ENCODE results near the gene MTO1. TPM values are rescaled to one million over a fixed set of nuclear protein-coding genes. Genes with fewer than 3 reads are reported as not detected.
"Not testable (repeated sequence)": the region's sequence is repeated elsewhere in the genome, so short reads cannot be mapped to it uniquely, and the experiment has no call there.

The MTO1 gene
- total and polyA plus RNA-seq, 7 donors: 15.9 to 25.9 (median 20.2) TPM

DNA sequence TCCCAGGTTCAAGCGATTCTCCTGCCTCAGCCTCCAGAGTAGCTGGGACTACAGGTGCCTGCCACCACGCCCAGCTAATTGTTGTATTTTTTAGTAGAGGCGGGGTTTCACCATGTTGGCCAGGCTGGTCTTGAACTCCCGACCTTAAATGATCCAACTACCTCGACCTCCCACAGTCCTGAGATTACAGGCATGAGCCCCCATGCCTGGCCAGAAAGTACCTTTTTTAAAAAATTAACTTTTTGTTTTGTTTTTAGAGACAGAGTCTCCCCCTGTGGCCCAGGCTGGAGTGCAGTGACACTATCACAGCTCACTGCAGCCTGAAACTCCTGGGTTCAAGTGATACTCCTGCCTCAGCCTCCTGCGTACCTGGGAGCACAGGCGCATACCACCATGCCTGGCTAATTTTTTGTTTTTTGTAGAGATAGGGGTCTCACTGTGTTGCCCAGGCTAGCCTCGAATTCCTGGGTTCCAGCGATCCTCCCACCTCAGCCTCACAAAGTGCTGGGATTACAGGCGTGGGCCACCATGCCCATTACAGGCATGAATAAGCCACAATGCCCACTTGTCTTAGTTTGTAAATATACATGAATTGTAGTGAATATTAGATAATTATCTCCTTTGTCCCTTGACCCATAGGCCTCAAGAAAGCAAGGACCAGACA lies 76.7 kb downstream of the MTO1 start:
- Histone ChIP-seq H3K4me3 (no peak overlapping the region), H3K9me3 (no peaks in the 10 kb centered on the region), H3K4me1 (no peaks in the 10 kb centered on the region), H3K36me3 (ENCODE audit: insufficient read depth in 1 of 2, low read depth in 1 of 2) (no peaks in the 10 kb centered on the region), H3K27ac (no peak overlapping the region), H3K27me3 (ENCODE audit: insufficient read depth in 3 of 3, low read length in 2 of 3) (no peaks in the 10 kb centered on the region)
- ATAC-seq: no peak
- 92 to 94% (median 93%) methylated on average over 10 of the region's 10 CpGs for whole genome bisulfite sequencing, 3 donors
- TF ChIP-seq, protein P1, sequence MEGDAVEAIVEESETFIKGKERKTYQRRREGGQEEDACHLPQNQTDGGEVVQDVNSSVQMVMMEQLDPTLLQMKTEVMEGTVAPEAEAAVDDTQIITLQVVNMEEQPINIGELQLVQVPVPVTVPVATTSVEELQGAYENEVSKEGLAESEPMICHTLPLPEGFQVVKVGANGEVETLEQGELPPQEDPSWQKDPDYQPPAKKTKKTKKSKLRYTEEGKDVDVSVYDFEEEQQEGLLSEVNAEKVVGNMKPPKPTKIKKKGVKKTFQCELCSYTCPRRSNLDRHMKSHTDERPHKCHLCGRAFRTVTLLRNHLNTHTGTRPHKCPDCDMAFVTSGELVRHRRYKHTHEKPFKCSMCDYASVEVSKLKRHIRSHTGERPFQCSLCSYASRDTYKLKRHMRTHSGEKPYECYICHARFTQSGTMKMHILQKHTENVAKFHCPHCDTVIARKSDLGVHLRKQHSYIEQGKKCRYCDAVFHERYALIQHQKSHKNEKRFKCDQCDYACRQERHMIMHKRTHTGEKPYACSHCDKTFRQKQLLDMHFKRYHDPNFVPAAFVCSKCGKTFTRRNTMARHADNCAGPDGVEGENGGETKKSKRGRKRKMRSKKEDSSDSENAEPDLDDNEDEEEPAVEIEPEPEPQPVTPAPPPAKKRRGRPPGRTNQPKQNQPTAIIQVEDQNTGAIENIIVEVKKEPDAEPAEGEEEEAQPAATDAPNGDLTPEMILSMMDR (IDR thresholded peaks at IDR 0.05): no peak
- DNase-seq: no peak
- intact Hi-C loops (cut with DNase I): no loop called here

DNA sequence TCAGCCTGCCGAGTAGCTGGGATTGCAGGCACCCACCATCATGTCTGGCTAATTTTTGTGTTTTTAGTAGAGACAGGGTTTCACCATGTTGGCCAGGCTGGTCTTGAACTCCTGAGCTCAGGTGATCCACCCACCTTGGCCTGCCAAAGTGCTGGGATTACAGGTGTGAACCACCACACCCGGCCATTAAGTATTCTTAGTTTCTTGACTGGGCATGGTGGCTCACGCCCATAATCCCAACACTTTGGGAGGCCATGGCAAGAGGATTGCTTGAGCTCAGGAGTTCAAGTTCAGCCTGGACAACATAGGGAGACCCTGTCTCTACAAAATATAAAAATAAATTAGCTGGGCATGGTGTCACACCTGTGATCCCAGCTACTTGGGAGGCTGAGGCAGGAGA lies 80.9 kb downstream of the MTO1 start:
- WGBS, 3 donors: 89 to 96% (median 90%) methylated on average over 3 of the region's 3 CpGs
- H3K27me3 ChIP-seq (ENCODE audit: insufficient read depth in 3 of 3, low read length in 2 of 3); H3K27ac ChIP-seq; H3K4me3 ChIP-seq; intact Hi-C loops (cut with DNase I); H3K4me1 ChIP-seq; DNase-seq; H3K9me3 ChIP-seq; ATAC-seq; H3K36me3 ChIP-seq (ENCODE audit: insufficient read depth in 1 of 2, low read depth in 1 of 2): not testable (repeated sequence)

DNA sequence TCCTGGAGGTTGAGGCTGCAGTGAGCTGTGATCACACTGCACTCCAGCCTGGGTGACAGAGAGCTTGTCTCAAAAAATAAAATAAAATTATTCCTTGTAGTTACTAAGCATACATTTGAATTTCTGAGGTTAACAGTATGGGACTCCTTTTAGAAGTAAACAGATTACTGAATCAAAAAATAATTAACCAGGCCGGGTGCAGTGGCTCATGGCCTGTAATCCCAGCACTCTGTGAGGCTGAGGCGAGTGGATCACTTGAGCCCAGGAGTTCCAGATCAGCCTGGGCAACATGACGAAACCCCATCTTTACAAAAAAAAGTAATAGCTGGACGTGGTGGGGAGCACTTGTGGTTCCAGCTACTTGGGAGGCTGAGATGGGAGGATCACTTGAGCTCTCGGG lies 81.4 kb downstream of the MTO1 start:
- ATAC-seq: no peak
- intact Hi-C loops (cut with DNase I): no loop called here
- H3K4me3 ChIP-seq: no peak overlapping the region
- no peaks in the 10 kb centered on the region for H3K9me3 ChIP-seq
- H3K27ac ChIP-seq: no peak overlapping the region
- no peak for DNase-seq
- no peaks in the 10 kb centered on the region for H3K27me3 ChIP-seq (ENCODE audit: insufficient read depth in 3 of 3, low read length in 2 of 3)
- no peaks in the 10 kb centered on the region for H3K36me3 ChIP-seq (ENCODE audit: insufficient read depth in 1 of 2, low read depth in 1 of 2)
- H3K4me1 ChIP-seq: no peaks in the 10 kb centered on the region
- TF ChIP-seq, protein P1 (IDR thresholded peaks at IDR 0.05): no peak
- WGBS, 3 donors: 87 to 93% (median 89%) methylated on average over 5 of the region's 5 CpGs

DNA sequence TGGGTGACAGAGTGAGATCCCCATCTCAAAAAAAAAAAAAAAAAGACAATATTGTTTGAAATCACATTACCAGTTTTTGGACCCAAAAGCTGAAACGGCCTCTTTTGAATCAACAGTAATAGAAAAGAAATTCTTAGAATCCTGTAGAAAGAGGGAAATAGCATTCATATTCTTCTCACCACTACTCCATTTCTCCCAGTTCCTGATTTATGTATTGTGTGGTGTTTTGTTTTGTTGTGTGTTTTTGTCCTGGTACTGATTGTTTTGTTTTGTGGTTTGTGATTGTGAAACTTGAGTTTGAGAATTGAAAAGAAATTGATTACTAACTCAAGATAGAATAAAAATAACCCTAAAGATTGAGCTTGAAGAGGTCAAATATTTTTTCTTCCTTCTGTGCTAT lies 85.5 kb downstream of the MTO1 start:
- TF ChIP-seq, protein P1 (IDR thresholded peaks at IDR 0.05): no peak
- Histone ChIP-seq H3K4me3 (no peak overlapping the region), H3K4me1 (no peaks in the 10 kb centered on the region), H3K27me3 (ENCODE audit: insufficient read depth in 3 of 3, low read length in 2 of 3) (no peaks in the 10 kb centered on the region), H3K27ac (no peak overlapping the region), H3K9me3 (no peaks in the 10 kb centered on the region), H3K36me3 (ENCODE audit: insufficient read depth in 1 of 2, low read depth in 1 of 2) (no peaks in the 10 kb centered on the region)
- 77 to 93% (median 93%) methylated on average over 1 of the region's 1 CpG for WGBS, 3 donors
- intact Hi-C loops (cut with DNase I): no loop called here
- DNase-seq (no peak), ATAC-seq (no peak)

DNA sequence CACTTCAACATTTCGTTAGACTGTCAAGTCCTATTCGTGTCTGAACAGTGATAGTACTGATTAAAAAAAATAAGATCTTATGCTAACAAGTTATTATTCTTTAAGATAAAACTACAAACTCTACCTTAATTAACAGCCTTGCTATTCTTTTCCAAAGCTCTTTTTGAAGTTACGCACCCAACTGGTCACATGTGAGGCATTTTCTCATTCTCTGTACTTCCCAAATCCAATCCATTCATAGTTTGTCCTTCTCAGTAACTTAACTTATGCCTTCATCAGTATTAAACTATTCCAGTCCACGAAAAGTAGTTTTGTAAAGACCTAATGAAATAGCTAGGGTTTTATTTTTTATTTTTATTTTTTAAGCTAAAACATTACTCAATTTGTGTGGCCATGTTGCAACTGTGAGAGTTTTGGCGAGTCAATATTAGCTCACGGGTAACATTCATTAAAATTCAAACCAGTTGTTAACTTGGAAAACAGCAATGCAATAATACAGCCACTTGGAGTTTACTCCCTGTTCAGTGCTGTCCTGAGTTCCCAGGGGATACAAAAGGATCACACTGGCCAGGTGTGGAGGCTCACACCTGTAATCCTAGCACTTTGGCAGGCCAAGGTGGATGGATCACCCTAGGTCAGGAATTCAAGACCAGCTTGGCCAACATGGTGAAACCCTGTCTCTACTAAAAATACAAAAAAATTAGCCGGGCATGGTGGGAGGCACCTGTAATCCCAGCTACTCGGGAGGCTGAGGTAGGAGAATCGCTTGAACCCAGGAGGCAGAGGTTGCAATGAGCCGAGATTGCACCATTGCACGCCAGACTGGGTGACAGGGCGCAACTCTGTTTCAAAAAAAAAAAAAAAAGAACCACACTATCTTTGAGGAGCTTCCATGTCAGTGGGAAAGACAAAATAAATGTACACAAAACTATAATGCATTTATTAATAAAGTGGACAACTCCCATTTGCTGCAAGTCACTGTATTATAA lies 87.2 kb downstream of the MTO1 start:
- TF ChIP-seq, protein P1 (IDR thresholded peaks at IDR 0.05): no peak
- DNase-seq (no peak), ATAC-seq (no peak)
- no peaks in the 10 kb centered on the region for H3K36me3 ChIP-seq (ENCODE audit: insufficient read depth in 1 of 2, low read depth in 1 of 2)
- no peak overlapping the region for H3K4me3 ChIP-seq
- H3K9me3 ChIP-seq: no peaks in the 10 kb centered on the region
- WGBS, 3 donors: 87 to 94% (median 92%) methylated on average over 12 of the region's 12 CpGs
- H3K27me3 ChIP-seq (ENCODE audit: insufficient read depth in 3 of 3, low read length in 2 of 3): no peaks in the 10 kb centered on the region
- intact Hi-C loops (cut with DNase I): no loop called here
- H3K27ac ChIP-seq: no peak overlapping the region
- no peaks in the 10 kb centered on the region for H3K4me1 ChIP-seq

DNA sequence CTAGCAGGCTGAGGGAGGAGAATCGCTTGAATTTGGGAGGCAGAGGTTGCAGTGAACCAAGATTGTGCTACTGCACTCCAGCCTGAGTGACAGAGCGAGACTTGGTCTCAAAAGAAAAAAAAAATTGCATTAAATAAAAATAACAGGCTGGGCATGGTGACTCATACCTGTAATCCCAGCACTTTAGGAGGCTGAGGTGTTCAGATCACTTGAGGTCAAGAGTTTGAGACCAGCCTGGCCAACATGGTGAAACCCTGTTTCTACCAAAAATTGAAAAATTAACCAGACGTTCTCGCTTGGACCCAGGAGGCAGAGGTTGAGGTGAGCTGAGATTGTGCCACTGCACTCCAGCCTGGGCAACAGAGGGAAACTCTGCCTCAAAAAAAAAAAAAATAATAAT lies 89.6 kb downstream of the MTO1 start:
- intact Hi-C loops (cut with DNase I); H3K4me3 ChIP-seq; H3K27ac ChIP-seq; H3K36me3 ChIP-seq (ENCODE audit: insufficient read depth in 1 of 2, low read depth in 1 of 2); H3K4me1 ChIP-seq; DNase-seq; H3K9me3 ChIP-seq; ATAC-seq; H3K27me3 ChIP-seq (ENCODE audit: insufficient read depth in 3 of 3, low read length in 2 of 3): not testable (repeated sequence)
- 92 to 96% (median 94%) methylated on average over 4 of the region's 4 CpGs for WGBS, 3 donors

DNA sequence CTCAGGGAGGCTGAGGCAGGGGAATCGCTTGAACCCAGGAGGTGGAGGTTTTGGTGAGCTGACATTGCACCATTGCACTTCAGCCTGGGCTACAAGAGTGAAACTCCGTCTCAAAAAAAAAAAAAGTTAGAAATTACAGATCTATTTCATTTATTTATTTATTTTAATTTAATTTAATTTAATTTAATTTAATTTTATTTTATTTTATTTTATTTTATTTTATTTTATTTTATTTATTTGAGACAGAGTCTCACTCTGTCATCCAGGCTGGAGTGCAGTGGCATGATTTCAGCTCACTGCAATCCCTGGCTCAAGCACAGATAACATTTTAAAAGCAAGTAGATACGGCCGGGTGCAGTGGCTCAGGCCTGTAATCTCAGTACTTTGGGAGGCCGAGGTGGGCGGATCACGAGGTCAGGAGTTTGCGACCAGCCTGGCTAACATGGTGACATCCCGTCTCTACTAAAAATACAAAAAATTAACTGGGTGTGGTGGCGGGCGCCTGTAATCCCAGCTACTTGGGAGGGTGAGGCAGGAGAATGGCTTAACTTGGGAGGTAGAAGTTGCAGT lies 93.9 kb downstream of the MTO1 start:
- intact Hi-C loops (cut with DNase I); H3K4me3 ChIP-seq; H3K36me3 ChIP-seq (ENCODE audit: insufficient read depth in 1 of 2, low read depth in 1 of 2): not testable (repeated sequence)

More for the DNA sequence above, 93.9 kb downstream of the MTO1 start:
- H3K27ac ChIP-seq; H3K9me3 ChIP-seq; ATAC-seq; DNase-seq; H3K4me1 ChIP-seq; H3K27me3 ChIP-seq (ENCODE audit: insufficient read depth in 3 of 3, low read length in 2 of 3): not testable (repeated sequence)
- WGBS, 3 donors: 87 to 96% (median 95%) methylated on average over 11 of the region's 11 CpGs
